Neural progenitor cell (in vitro differentiated cells): ENCODE data around the gene FITM2.

Experiments used
- CTCF ChIP-seq: fragments of 200-600 bp; sonication (generic); IDR thresholded peaks from 2 replicates; pipeline ENCODE4 v1.5.1; 2017; ENCODE audit warnings: antibody characterized with exemption, mild to moderate bottlenecking
- EZH2 ChIP-seq: fragments of 200-600 bp; sonication (generic); IDR thresholded peaks from 2 replicates; pipeline ENCODE4 v1.6.1; 2017; ENCODE audit warnings: antibody characterized with exemption, mild to moderate bottlenecking, moderate library complexity
- EZH2phosphoT487 ChIP-seq: fragments of 200-600 bp; sonication (generic); IDR thresholded peaks from 2 replicates; pipeline ENCODE4 v1.6.1; 2017; ENCODE audit warnings: antibody characterized with exemption

GRCh38 chr20:44253528-44253927, 57.5 kb downstream of the FITM2 start:
- TF ChIP-seq CTCF (no peak), EZH2phosphoT487 (no peak), EZH2 (no peak)
